Epidermal melanocyte (primary cell): ENCODE data around the gene EXOSC6.
"Not testable (repeated sequence)": the region's sequence is repeated elsewhere in the genome, so short reads cannot be mapped to it uniquely, and the experiment has no call there.

Source experiments
- DNase-seq: peaks from one replicate; pipeline ENCODE4 v3.0.0; 2011; ENCODE audit warnings: low spot score; ENCODE audit not compliant: insufficient read length

EXOSC6 gene

DNA sequence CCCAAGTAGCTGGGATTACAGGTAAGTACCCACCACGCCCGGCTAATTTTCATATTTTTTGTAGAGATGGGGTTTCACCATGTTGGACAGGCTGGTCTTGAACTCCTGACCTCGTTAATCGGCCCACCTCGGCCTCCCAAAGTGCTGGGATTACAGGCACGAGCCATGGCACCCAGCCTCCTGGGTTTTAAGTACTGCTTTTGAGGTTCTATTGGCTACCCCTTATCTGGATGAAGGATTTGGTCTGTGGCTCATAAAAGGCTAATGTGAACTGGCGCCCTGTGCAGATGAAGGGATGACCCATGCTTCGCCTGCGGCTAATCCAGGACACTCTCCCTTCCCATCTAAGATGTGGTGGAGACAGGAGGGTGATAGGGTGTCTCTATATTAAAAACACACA, 52.6 kb downstream of the EXOSC6 start:
- not testable (repeated sequence) for DNase-seq

DNA sequence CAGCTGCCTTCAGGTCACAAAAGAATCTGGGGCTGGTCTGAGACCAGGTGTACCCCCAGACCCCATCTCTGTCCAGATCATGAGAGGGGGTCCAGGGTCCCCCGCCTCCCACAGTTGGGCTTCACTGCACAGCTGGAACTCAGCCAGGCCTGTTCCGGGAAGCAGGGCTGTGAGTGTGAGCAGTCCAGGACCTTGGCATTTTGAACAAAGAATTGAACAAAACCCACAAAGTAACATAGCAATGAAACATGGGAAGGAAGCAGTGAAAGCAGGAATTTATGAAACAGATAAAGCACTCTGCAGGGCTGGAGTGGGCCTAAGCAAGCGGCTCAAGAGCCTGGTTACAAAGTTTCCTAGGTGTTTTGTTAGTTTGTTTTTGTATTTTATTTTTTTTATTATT, 53.1 kb downstream of the EXOSC6 start:
- DNase-seq, result not testable (repeated sequence)

DNA sequence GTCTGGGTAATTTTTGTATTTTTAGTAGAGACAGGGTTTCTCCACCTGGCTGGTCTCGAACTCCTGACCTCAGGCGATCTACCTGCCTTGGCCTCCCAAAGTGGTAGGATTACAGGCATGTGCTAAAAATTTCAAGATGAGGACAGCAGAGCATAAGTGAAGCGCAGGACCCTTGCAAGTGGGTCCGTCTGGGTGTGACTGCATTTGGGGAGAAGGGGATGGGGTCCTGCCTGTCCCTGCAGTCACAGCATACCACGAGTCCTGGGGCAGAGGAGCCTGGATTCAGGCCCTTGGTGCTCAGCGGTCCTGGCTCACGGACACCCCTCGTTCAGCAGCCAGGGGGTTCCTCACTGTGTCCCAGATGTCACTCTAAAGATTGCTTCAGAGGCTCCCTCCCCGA, 53.5 kb downstream of the EXOSC6 start:
- not testable (repeated sequence) for DNase-seq

DNA sequence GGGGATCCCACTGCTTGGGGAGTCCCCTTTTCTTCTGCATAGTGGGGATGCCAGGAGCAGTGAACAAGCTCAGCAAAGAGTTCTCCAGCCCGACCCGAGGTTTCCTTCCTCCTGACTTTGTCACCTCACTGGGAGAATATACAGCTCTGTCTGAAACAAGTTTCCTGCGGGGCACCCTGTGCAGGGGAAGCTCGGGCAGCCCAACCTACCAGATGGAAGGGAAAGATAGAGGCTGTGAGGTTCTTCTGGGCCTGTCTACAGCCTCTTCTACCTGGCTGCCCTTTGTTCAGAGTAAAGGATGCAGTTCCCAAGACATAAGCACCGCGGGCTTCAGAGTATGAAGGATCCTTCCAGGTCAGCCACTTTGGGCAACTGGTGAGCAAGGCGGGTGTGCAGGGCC, 54.1 kb downstream of the EXOSC6 start:
- DNase-seq, result not testable (repeated sequence)
